K562 (cell line): Measurements from ENCODE around the gene POLR3GL. TPM values are rescaled to one million over a fixed set of nuclear protein-coding genes. Genes with fewer than 3 reads are reported as not detected.

ENCODE experiments used
- ATAC-seq: fragments of 200-7000 bp; cut with Tn5 transposase; 3 replicates; pipeline ENCODE4 v1.9.1; 2020; ENCODE audit warnings: moderate library complexity
- BruUV-seq: library from RNA; stranded (reverse); fragments of 400-500 nt; replicated peaks from 2 replicates; lab custom pipeline; 2021; lab: Mats Ljungman, UMichigan
- CTCF ChIA-PET: fragments of 300-600 bp; formaldehyde crosslinking; extraction: SDS; loops from one replicate; lab custom pipeline; 2021; ENCODE audit warnings: low intra/inter-chr PET ratio; lab: Yijun Ruan, JAX
- POLR2A ChIA-PET: fragments of 300-600, 350-650 bp; sonication (Branson Sonifier 250); formaldehyde crosslinking; extraction: SDS; loops from one replicate; lab custom pipeline; 2021; ENCODE audit warnings: antibody characterized with exemption, inconsistent platforms; lab: Yijun Ruan, JAX
- DNase-seq, 4 experiments: peaks; one replicate each; pipeline versions ENCODE4 v3.0.0 to v3.0.0-alpha.2; 2011 to 2018; ENCODE audit warnings: low spot score in 3 of 4, mixed read lengths in 3 of 4; ENCODE audit errors: extremely low read depth in 1 of 4
- FAIRE-seq: peaks from 2 replicates; lab custom pipeline; 2011; peaks lifted over from hg19 to GRCh38; lab: Jason Lieb, UNC
- H2AFZ ChIP-seq: 2 replicates; pipeline ENCODE4 v1.6.0; 2011; ENCODE audit warnings: low read depth, low read length, control low read depth, inconsistent platforms
- H3K27ac ChIP-seq: fragments of 200-600 bp; 3 replicates; pipeline ENCODE4 v1.8.0; 2011; ENCODE audit warnings: low read depth, mild to moderate bottlenecking, control low read depth, inconsistent platforms, low read length, moderate library complexity, mixed read lengths; ENCODE audit errors: extremely low read depth
- H3K27me3 ChIP-seq, 2 experiments: fragments of 300-600 bp in 1 of 2; 2 replicates in 1 of 2; 3 replicates in 1 of 2; pipeline versions ENCODE4 v1.6.0 to v1.8.0; 2011; ENCODE audit warnings: inconsistent platforms in 2 of 2, low read length in 2 of 2, mild to moderate bottlenecking in 1 of 2, mixed read lengths in 1 of 2, moderate library complexity in 1 of 2; ENCODE audit not compliant: control insufficient read depth in 2 of 2, insufficient read depth in 2 of 2
- H3K36me3 ChIP-seq: fragments of 300-600 bp; 3 replicates; pipeline ENCODE4 v1.8.0; 2011; ENCODE audit warnings: mild to moderate bottlenecking, low read length, inconsistent platforms; ENCODE audit not compliant: control insufficient read depth, insufficient read depth
- H3K4me1 ChIP-seq, 2 experiments: fragments of 200-600 bp in 1 of 2; replicated peaks in 1 of 2; 2 replicates in 1 of 2; 3 replicates in 1 of 2; pipeline versions ENCODE4 v1.5.1 to v1.8.0; 2011; ENCODE audit warnings: inconsistent platforms in 2 of 2, low read length in 2 of 2, mild to moderate bottlenecking in 1 of 2, mixed read lengths in 1 of 2, moderate library complexity in 1 of 2; ENCODE audit not compliant: control insufficient read depth in 2 of 2, insufficient read depth in 2 of 2
- H3K4me2 ChIP-seq: 2 replicates; pipeline ENCODE4 v1.6.1; 2011; ENCODE audit warnings: low read length, control low read depth, inconsistent platforms, mixed read lengths; ENCODE audit not compliant: insufficient read depth
- H3K4me3 ChIP-seq: fragments of 200-600 bp; sonication (generic), shearing (Covaris generic); 2 replicates; pipeline ENCODE4 v1.5.1; 2016; ENCODE audit warnings: control low read depth, inconsistent platforms
- H3K79me2 ChIP-seq: fragments of 200-600 bp; 3 replicates; pipeline ENCODE4 v1.8.0; 2011; ENCODE audit warnings: low read length, inconsistent platforms; ENCODE audit not compliant: control insufficient read depth, insufficient read depth
- H3K9ac ChIP-seq, 2 experiments: 2 replicates each; pipeline versions ENCODE4 v1.6.0 to v1.6.1; 2011; ENCODE audit warnings: low read depth in 2 of 2, low read length in 2 of 2, control low read depth in 1 of 2, inconsistent platforms in 1 of 2, mild to moderate bottlenecking in 1 of 2, mixed read lengths in 1 of 2; ENCODE audit not compliant: insufficient read depth in 1 of 2
- H3K9me1 ChIP-seq: one replicate; pipeline ENCODE4 v1.6.0; 2011; ENCODE audit warnings: inconsistent platforms, mild to moderate bottlenecking, low read length, moderate library complexity; ENCODE audit not compliant: control insufficient read depth, insufficient read depth
- H3K9me3 ChIP-seq: replicated peaks from 2 replicates; pipeline ENCODE4 v1.5.1; 2011; ENCODE audit warnings: low read depth, low read length, inconsistent platforms; ENCODE audit not compliant: control insufficient read depth, insufficient read depth
- H4K20me1 ChIP-seq: replicated peaks from 2 replicates; pipeline ENCODE4 v1.6.1; 2011; ENCODE audit warnings: low read length, inconsistent platforms, mixed read lengths; ENCODE audit not compliant: control insufficient read depth, insufficient read depth
- FOXJ3 ChIP-seq: sonication (generic); formaldehyde crosslinking; IDR thresholded peaks from 2 replicates; pipeline ENCODE4 v1.4.0; 2020; ENCODE audit warnings: mild to moderate bottlenecking, missing genetic modification reagents
- FOXP1 ChIP-seq: sonication (generic); formaldehyde crosslinking; IDR thresholded peaks from 2 replicates; pipeline ENCODE4 v1.8.0; 2022; ENCODE audit warnings: mild to moderate bottlenecking, missing genetic modification reagents
- GTF2A2 ChIP-seq: IDR thresholded peaks from 2 replicates; pipeline ENCODE4 v1.6.1; 2016; ENCODE audit warnings: mild to moderate bottlenecking, missing genetic modification characterization, missing compliant biosample characterization
- HNRNPL ChIP-seq: fragments of 200-400 bp; formaldehyde crosslinking; IDR thresholded peaks from 2 replicates; pipeline ENCODE4 v1.6.1; 2017; ENCODE audit warnings: low read depth, mild to moderate bottlenecking, low read length
- IRF9 ChIP-seq: fragments of 450-650 bp; IDR thresholded peaks from 2 replicates; pipeline ENCODE4 v1.6.1; 2016; ENCODE audit warnings: missing biosample characterization, missing genetic modification characterization
- JUND ChIP-seq, 2 experiments: IDR thresholded peaks; 2 replicates in 1 of 2; 3 replicates in 1 of 2; pipeline ENCODE4 v1.6.1; 2011; ENCODE audit warnings: borderline replicate concordance in 2 of 2, low read depth in 2 of 2, low read length in 2 of 2, improper control_type of control experiment in 1 of 2, missing biosample characterization in 1 of 2, missing genetic modification characterization in 1 of 2, missing genetic modification reagents in 1 of 2
- MAFF ChIP-seq: IDR thresholded peaks from 2 replicates; pipeline ENCODE4 v1.6.1; 2012; ENCODE audit warnings: low read length, improper control_type of control experiment
- NR2F6 ChIP-seq: fragments of 450-650 bp; formaldehyde crosslinking; IDR thresholded peaks from 2 replicates; pipeline ENCODE4 v1.4.0; 2020; ENCODE audit warnings: mild to moderate bottlenecking
- POLR3G ChIP-seq: IDR thresholded peaks from 2 replicates; pipeline ENCODE4 v1.6.1; 2011; ENCODE audit not compliant: insufficient read length, insufficient replicate concordance; ENCODE audit errors: extremely low read depth
- RBBP5 ChIP-seq: fragments of 200-600 bp; sonication (generic); IDR thresholded peaks from 2 replicates; pipeline ENCODE4 v1.6.1; 2012; ENCODE audit warnings: borderline replicate concordance, mild to moderate bottlenecking, low read length, control low read depth, inconsistent platforms; ENCODE audit not compliant: insufficient read depth, poor library complexity, severe bottlenecking
- SUPT5H ChIP-seq: fragments of 450-650 bp; IDR thresholded peaks from 2 replicates; pipeline ENCODE4 v1.6.1; 2016
- TAF9B ChIP-seq: fragments of 450-650 bp; IDR thresholded peaks from 2 replicates; pipeline ENCODE4 v1.6.1; 2018; ENCODE audit warnings: mild to moderate bottlenecking; ENCODE audit not compliant: partially characterized antibody
- ZBED1 ChIP-seq: IDR thresholded peaks from 2 replicates; pipeline ENCODE4 v1.6.1; 2014
- ZNF512 ChIP-seq: IDR thresholded peaks from 2 replicates; pipeline ENCODE4 v1.6.1; 2016; ENCODE audit warnings: missing genetic modification characterization, missing compliant biosample characterization
- ZNF75A ChIP-seq: fragments of 450-650 bp; formaldehyde crosslinking; IDR thresholded peaks from 2 replicates; pipeline ENCODE4 v1.4.0; 2020; ENCODE audit warnings: mild to moderate bottlenecking
- WGBS: fragments of 100-300 bp; shearing (Covaris generic); methylation state at CpG from one replicate; pipeline ENCODE4 v1.1.6; 2016; ENCODE audit warnings: low coverage, mixed read lengths; ENCODE audit not compliant: insufficient coverage; ENCODE audit errors: missing lambda C conversion rate; 5-methylcytosine and 5-hydroxymethylcytosine counted together
- in situ Hi-C: fragments of 300-500 bp; cut with MboI; formaldehyde crosslinking; loops from 4 replicates; pipeline ENCODE4 v1.15.0; 2018; ENCODE audit warnings: inconsistent platforms, mixed read lengths
- intact Hi-C: fragments of 100-400 bp; cut with micrococcal nuclease; formaldehyde crosslinking; loops from 2 replicates; pipeline ENCODE4 v1.14.2; 2022
- polyA plus RNA-seq, 8 experiments: library from polyadenylated mRNA; depleted of rRNA in 4 of 8; stranded (reverse) in 5 of 8; unstranded in 3 of 8; fragments of >200 nt; fragmentation: Nextera tagmentation in 2 of 8; fragmentation: Illumina TruSeq in 1 of 8; extraction: Ambion mirVana in 2 of 8; extraction: Trizol in 1 of 8; gene quantifications; 2 replicates each; pipeline versions ENCODE4 v1.2.1 to v1.2.3, GENCODE V29; 2011 to 2014; ENCODE audit warnings: inconsistent platforms in 1 of 8, missing spikeins in 1 of 8
- total RNA-seq, 7 experiments: library from RNA; depleted of rRNA in 6 of 7; stranded (reverse); fragments of >200 nt in 6 of 7; fragmentation: Illumina TruSeq in 2 of 7; extraction: Trizol in 2 of 7; gene quantifications; 2 replicates each; pipeline versions ENCODE4 v1.2.1 to v1.2.3, GENCODE V29; 2011 to 2021; ENCODE audit warnings: low replicate concordance in 1 of 7
- TF ChIP-seq, protein P1 (sequence below): fragments of 250-450 bp; sonication (Bioruptor Pico); IDR thresholded peaks from 2 replicates; pipeline ENCODE4 v1.5.1; 2021; ENCODE audit warnings: mild to moderate bottlenecking
- TF ChIP-seq, protein P2 (sequence below): fragments of 450-650 bp; formaldehyde crosslinking; IDR thresholded peaks from 2 replicates; pipeline ENCODE4 v1.4.0; 2022; ENCODE audit warnings: missing genetic modification characterization

Gene POLR3GL
- total and polyA plus RNA-seq, 9 of the 15 experiments (the other 6 are each of a cell fraction or from before 2014, with no cell fraction given), result 14.6 to 48.4 (median 38.2) TPM

DNA sequence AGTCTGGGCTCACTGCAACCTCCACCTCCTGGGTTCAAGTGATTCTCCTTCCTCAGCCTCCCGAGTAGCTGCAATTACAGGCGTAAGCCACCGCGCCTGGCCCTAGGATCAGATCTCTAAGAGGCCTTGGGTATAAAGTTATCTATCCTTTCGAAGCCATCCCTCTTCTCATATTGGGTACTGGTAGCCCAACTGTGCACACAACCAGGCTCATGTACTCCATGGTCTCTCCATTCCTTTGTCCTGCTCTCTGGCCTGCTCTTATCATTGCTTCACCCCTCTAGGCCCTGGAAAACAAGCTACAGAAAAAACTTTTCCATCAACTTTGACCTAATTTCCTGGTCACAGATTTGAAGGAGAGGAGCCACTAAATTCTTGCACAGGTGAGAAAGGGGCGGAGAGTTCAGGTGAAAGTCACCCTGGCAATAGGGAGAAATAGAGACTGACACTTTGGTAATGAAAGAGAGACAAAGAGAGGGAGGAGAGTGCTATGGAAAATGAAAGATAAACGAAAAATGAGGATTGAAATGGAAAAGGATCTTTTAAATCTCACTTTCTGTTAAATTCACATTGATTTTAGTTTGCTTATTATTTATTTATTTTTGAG, 25.9 kb downstream of the POLR3GL start:
- H3K27ac ChIP-seq, result no peak overlapping the region
- intact Hi-C loops, result loop anchor here (1.0 to 2.0 kb wide), 2 partner anchors 11 to 16 kb away; no protein-coding TSS in a partner anchor
- TF ChIP-seq ZBED1, result 0 out of 2 replicates have a peak, but pooled peaks have one; percentile 5
- TF ChIP-seq MAFF, result no peak
- TF ChIP-seq FOXJ3 (CRISPR knock-in tag), result no peak
- TF ChIP-seq IRF9, result no peak
- TF ChIP-seq, protein P1, sequence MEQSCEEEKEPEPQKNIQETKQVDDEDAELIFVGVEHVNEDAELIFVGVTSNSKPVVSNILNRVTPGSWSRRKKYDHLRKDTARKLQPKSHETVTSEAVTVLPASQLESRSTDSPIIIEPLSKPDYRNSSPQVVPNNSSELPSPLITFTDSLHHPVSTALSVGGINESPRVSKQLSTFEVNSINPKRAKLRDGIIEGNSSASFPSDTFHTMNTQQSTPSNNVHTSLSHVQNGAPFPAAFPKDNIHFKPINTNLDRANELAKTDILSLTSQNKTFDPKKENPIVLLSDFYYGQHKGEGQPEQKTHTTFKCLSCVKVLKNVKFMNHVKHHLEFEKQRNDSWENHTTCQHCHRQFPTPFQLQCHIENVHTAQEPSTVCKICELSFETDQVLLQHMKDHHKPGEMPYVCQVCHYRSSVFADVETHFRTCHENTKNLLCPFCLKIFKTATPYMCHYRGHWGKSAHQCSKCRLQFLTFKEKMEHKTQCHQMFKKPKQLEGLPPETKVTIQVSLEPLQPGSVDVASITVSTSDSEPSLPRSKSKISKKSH (CRISPR knock-in tag), result no peak
- no peak for TF ChIP-seq ZNF75A (CRISPR knock-in tag)
- no peak for TF ChIP-seq FOXP1 (CRISPR knock-in tag)
- TF ChIP-seq HNRNPL, result no peak
- no peak for TF ChIP-seq POLR3G
- TF ChIP-seq TAF9B, result no peak
- TF ChIP-seq, protein P2, sequence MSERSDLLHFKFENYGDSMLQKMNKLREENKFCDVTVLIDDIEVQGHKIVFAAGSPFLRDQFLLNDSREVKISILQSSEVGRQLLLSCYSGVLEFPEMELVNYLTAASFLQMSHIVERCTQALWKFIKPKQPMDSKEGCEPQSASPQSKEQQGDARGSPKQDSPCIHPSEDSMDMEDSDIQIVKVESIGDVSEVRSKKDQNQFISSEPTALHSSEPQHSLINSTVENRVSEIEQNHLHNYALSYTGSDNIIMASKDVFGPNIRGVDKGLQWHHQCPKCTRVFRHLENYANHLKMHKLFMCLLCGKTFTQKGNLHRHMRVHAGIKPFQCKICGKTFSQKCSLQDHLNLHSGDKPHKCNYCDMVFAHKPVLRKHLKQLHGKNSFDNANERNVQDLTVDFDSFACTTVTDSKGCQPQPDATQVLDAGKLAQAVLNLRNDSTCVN (CRISPR knock-in tag), result 0 out of 2 replicates have a peak, but pooled peaks have one; percentile 6
- TF ChIP-seq ZNF512 (tag), result no peak
- no peak for TF ChIP-seq NR2F6 (CRISPR knock-in tag)
- no peak for TF ChIP-seq RBBP5
- no peak for TF ChIP-seq GTF2A2 (tag)
- TF ChIP-seq SUPT5H, result peak; percentile 30
- no peak for TF ChIP-seq JUND (IDR thresholded peaks at IDR 0.05; ENCODE audit: borderline replicate concordance, low read depth, low read length)
- no peak for TF ChIP-seq JUND (tag; IDR thresholded peaks at IDR 0.05; ENCODE audit: borderline replicate concordance, low read depth, low read length)

More for the DNA sequence above, 25.9 kb downstream of the POLR3GL start:
- no peaks in the 10 kb centered on the region for H3K9me3 ChIP-seq
- CTCF ChIA-PET, result no interaction called here
- POLR2A ChIA-PET, result interaction anchor here (0.6 to 14.0 kb wide), 17 partner anchors 8 to 131 kb away, joined by 3 to 320 read pairs (median 6); partner anchors contain the start of genes ANKRD34A, LIX1L, PIAS3 and POLR3GL
- no peak overlapping the region for H2AFZ ChIP-seq
- H3K4me3 ChIP-seq, result no peak overlapping the region
- FAIRE-seq (no peak), ATAC-seq (peak; percentile 25), DNase-seq (no peak)
- no TSS peak for BruUV-seq
- peaks cover 34% of the 10 kb centered on the region for H4K20me1 ChIP-seq
- peaks cover 3% of the 10 kb centered on the region for H3K9me1 ChIP-seq
- H3K9ac ChIP-seq, result no peak overlapping the region
- H3K4me2 ChIP-seq, result no peak overlapping the region
- peaks cover 36% of the 10 kb centered on the region for H3K36me3 ChIP-seq
- peaks cover 40% of the 10 kb centered on the region for H3K79me2 ChIP-seq
- H3K4me1 ChIP-seq, result peaks cover 4 to 22% of the 10 kb centered on the region in 2 experiments; a peak in 4 of 5 replicates
- in situ Hi-C loops, result no loop called here
- WGBS, result 45% methylated on average over 7 of the region's 7 CpGs
- no peaks in the 10 kb centered on the region for H3K27me3 ChIP-seq
